Renal cortex interstitium (tissue), 11 donors: ENCODE data around the gene CADPS2. TPM values are rescaled to one million over a fixed set of nuclear protein-coding genes. Genes with fewer than 3 reads are reported as not detected.

Source experiments
- DNase-seq, 11 donors: peaks; one replicate each; pipeline ENCODE4 v3.0.0-alpha.2; 2013; ENCODE audit warnings: low read depth in 9 of 11, low spot score in 4 of 11; ENCODE audit errors: extremely low read depth in 1 of 11
- polyA plus RNA-seq, 3 donors: library from polyadenylated mRNA; unstranded; fragments of 120-200 nt; gene quantifications; one replicate each; pipeline ENCODE4 v1.2.1, GENCODE V29; 2013; ENCODE audit not compliant: insufficient read length in 3 of 3

Gene CADPS2
- polyA plus RNA-seq, 3 donors, result 54.7 to 67.2 (median 63.4) TPM

DNA sequence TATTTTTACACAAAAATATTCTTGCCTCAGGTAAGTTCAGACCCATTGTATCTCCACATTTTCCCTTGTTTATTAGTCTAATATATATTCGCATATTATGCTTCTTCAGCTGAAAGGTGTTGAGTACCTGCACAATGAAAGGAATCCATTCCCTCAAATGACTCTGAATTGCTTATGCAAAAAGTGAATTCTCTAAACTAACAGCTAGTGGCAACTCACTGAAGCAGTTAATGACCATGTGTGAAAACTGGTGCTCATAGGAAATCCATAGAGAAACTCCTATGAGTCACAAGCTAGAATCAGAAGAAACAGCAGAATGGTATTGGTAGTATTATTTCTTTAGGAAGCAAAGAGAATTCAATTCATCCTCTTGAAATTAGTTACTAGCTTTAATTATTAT is 150.1 kb downstream of the CADPS2 start:
- DNase-seq, result no peak

DNA sequence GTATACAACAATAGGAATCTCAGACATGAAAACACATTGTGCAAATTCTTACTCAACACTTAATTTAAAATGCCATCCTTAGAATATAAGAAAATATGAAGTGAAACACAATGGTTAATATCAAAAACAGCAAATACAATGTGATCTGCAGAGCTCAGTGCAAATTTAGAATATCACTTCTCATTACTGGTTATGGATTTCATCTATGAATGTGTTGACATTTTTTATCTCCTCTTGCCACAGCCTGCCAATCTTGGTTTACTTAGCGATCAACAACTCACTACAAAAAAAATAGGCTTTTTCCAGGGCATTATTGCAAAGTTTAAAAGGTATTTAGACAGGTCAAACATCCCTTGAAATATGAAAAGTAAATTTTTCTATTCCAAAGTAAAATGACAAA is 158.5 kb downstream of the CADPS2 start:
- no peak for DNase-seq

DNA sequence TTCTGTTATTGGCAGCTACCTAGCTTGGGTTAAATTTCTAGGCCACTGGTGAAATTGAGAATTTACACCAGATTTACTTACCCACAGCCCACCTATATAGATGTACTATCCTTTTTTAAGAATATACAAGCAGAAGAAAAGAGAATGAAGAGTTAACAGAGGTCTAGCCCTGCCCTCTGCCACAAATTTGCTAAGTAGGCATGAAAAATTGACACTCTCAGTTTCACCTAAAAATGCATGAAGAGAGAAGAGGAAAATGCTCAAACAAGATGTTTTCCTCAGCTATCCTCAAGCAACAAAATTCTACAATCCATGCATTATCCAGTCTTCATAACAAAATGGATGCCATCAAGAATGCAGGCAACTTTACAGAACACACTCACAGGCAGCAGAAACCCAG is 158.9 kb downstream of the CADPS2 start:
- DNase-seq, result no peak

DNA sequence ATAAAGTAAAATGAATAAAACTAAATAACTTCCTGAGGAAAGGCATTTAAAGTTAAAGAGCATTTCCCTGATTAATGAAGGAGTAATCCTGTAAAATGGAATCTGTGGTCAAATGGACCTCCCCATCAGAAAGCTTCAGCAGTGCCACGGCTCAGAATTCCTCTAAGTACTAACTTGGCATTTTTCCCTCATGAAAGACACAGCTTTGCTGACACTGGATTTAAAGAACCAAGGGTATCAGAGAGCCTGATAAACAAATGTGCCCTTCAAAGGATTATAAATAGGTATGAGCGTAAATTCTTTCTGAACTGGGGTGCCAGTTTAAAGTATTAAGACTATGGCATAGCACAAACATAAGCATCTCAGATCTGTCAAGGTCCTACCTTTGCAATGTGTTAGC is 159.4 kb downstream of the CADPS2 start:
- DNase-seq, result no peak

DNA sequence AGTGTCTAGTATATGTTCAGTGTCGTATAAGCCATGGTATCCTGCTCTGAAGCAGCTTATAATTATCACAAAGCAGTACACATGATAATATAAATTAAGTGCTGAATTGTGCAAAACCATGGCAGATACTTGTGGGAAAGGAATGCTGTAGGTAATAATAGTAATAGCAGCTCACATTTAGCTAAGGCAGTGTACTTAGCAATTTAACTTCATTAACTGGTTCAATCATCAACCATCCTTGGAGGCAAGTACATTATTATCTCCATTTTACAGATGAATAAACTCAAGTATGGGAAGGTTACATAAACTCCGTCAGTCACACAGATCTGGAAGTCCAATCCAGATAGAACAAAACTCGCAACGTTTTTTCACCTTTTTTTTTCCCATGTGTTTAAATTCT is 161.9 kb downstream of the CADPS2 start:
- peak in 1 of 11 donors; percentile 21 for DNase-seq

DNA sequence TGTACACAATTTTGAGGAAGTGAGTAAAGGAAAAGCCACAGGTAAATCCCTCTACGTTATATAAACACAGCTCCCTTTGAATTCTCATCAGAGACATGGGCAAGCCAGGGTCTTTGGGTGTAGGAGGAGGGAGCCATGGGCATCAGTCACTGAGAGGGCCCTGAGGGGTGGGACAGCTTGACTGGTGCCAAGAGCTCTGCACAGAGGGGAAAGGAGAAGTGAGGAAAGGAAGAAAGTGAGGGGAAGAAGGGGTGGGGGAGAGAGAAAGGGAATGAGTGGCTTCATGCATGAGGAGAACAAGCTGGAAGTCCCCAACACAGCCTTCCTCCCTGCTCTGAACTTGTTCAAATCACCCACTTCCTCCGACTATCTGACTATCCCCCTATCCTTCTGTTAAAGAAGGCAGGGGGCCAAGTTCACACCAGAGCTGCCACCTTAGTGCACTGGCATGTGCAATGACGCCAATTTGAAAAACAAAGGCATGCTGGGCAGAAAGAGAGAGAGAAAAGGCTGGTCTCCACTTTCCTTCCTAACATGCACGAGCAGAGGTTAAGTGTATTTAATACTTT is 167.2 kb downstream of the CADPS2 start:
- no peak for DNase-seq

DNA sequence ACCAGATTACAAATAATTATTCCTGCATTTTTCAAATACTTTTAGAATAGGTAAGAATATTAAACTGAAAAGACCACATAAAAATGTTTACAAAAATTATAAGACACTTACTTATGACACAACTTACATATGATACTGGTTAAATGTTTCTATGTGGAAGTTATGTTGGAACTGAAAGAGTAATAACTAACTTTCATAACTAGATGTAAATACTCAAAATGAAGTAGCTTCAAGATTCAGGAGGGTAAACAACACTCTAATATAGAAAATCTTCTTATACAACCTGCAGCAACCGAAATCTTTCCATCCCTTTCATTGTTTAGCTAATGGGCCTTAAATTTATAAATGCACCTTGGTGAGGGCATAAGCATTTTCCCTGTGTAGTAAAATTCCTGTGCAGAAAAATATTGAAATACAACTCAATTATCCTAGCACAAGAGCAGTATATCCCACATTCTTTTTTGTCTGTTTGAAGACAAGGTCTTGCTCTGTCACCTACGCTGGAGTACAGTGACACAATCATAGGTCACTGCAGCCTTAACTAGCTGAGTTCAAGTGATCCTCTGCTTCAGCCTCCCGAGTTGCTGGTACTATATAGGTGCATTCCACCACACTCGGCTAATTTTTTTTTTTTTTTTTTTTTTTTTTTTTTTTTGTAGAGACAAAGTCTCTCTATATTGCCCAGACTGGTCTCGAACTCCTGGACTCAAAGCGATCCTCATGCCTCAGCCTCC is 168.7 kb downstream of the CADPS2 start:
- DNase-seq, result no peak

DNA sequence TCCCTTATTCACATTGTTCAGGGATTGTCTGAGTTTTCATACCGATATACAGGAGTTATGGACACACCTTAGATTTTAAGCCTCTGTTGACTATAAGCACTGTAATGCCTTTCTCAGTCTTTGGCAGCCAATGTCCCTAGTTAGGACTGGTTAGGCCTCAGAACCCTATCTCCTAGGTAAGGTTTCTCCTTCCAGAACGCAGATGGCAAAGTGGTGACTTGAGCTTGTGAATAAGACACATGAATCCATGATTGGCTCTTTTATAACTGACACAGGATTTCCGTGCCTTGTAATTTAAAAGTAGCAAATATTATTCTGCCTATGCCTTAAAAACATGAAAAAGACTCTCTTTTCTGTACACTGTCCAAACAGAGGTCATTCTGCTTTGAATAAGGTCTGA is 171.1 kb downstream of the CADPS2 start:
- no peak for DNase-seq

DNA sequence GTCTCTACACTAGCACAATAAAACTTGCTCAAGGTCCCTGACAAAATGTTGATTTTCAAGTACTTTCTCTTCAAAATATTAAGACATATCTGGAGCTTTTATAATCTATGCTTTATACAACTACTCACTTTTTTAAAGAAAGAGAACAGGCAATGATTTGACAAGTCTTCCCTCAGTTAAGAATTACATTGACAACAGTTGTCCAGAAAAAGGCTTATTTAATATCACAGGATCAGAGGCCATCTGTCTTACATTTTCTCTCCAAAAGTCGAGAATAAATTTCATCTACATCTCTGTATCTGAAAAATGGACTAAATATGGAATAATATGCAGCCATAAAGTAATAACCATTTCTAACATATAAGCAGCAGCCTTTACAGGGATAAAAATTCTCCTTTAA is 175.3 kb downstream of the CADPS2 start:
- no peak for DNase-seq

DNA sequence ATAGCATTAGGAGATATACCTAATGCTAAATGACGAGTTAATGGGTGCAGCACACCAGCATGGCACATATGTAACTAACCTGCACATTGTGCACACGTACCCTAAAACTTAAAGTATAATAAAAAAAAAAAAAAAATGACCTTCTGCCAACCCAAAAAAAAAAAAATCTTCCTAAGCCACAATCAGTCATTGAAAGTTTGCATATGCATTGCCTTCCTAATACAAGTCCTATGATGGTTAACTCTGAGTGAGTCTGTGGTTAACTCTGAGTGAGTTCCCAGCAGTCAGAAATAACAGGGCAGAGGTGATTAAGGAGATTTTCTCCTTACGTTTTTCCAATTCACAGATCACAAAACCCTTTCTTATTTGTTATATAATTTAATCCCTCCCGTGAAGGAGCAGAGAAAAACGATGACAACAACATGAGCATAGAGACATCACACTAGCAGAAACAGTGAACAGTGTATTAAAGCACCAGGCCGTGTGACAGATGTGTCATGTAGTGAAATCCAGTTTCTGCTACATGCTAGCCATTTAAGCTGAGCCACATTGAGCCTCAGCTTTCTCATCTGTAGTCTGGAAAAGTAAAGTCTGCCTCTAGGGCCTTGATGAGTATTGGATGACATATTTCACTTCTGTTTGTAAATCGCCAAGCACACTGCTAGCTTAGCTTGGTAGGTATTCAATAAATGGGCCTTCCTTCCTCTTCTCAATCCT is 176.2 kb downstream of the CADPS2 start:
- no peak for DNase-seq

DNA sequence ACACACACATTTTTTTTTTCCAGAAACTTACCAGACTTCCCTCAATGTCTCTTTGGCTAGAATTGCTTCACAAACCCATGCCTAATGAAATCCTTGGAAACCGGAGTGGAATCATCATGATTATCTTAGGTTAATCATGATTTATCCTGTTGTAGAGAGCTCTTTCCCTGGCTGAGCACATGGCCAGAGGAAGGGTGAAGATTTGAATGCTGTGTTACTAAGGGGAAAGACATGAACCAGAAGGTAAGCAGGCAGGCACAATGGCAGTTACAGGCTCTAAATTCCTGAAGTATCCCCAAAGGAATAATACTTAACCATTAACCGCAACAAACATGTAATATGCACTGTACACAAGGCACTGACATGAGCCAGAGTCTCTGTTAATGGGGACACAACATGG is 179.4 kb downstream of the CADPS2 start:
- DNase-seq, result no peak

DNA sequence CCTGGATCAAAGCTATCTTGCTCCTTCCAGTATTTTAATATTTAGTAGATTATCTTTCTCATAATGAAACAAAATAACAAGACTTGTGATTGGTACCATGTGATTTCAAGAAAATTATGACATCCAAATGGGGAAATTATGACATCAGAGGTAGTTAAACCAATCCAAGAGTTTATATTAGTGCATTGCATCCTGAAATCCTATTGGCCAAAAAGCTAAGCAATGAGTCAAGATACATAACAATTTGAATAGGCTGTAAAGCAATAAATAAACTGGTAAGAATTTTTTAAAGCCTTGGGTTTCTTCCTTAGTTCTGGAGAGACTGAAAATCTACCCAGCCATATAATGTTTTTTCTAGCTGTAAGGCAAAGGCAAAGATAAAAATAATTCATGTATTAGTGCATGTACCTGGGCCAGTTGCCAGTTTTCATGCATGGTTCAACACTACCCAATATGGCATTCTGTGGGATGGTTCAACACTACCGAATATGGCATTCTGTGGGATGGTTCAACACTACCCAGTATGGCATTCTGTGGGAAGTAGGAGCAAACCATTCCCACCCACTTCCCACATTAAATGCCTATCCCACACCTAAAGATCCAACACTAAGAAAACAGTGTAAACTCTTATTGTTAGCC is 183.3 kb downstream of the CADPS2 start, which contains the start of gene RNF148:
TSS of gene RNF148 (minus strand) at position 51 of the 639 bp plus-strand sequence. CDS start 172 bp downstream, outside the sequence.
- no peak for DNase-seq

DNA sequence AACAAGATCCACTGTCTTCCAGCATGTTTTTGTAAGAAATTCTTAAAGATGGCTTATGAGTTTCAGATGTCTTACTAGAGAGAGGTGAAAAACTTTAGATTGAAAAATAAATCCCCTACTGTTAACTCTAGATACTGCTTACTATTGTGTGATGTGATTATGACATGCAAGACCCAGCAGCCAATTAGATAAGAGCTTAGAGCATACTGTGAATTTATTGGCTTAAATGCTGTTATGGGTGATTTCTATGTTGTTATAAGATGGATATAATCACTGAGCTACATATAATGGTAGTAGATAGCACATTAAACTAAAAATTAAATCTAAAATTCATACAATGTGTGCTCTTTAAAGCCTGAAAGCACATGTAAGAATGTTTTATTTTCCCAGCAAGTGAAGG is 187.2 kb downstream of the CADPS2 start, which contains the start of gene RNF133:
TSS of gene RNF133 (minus strand) at position 101 of the 400 bp plus-strand sequence. CDS start 199 bp downstream, outside the sequence.
- DNase-seq, result no peak

DNA sequence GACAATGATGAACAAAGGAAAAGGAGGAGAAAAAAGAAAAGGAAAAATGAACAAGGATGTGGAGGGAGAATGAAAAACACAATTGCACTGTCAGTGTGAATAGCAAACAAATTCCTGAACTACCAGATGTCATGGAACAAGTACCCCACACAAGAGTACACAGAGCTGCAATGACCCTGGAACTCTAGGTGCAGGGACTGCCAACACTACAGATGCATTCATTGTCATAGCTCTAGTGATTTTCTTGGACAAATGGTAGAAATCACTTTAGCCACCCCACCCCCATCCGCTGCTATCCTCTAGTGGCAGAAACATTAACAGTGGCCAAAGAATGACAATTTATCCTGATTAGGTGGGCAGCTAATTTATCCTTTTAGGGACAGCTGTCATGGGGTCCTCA is 190.4 kb downstream of the CADPS2 start:
- DNase-seq, result no peak

DNA sequence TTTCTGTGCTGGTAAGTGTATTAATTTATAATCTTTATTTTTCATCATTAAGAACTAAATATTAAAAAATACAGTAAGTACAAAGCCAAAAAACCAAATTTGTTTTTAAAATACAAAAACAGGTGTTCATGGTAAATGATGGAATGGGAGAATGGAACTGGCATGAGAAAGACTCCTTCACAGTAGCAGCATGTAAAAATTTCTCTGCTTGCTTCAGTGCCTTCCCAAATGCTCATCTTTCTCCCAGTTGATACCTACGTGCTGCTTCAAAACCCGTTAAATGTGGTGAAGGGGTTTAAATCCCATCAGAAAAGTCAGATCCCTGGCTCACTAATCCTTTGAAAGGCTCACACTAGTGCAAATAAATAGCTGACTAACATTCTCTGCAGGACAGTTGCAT is 191.6 kb downstream of the CADPS2 start:
- no peak for DNase-seq

DNA sequence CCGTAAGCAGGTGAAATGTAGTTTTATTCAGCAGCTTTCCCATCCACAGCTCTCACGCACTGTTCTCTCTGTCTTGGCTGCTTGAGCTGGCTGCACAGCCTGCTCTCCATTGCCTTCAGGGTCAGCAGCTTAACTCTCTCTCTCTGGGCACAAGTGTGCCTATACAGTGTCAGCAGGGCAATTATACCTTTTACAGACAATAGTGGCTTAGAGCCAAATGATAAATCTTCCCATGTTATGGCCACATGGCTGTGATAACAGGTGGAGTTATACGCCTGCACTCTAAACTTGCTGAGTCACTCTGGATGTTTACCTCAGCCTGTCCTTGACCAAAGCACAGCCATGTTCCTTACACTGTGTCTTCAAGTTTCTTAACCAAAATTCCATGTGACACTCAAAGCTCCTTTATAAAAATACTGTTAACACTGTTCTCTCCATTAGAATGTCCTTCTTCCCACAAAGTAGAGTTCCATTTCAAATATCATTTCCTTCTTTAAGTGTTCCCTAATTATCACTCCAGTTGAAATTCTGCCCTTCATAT is 193.4 kb downstream of the CADPS2 start:
- no peak for DNase-seq

DNA sequence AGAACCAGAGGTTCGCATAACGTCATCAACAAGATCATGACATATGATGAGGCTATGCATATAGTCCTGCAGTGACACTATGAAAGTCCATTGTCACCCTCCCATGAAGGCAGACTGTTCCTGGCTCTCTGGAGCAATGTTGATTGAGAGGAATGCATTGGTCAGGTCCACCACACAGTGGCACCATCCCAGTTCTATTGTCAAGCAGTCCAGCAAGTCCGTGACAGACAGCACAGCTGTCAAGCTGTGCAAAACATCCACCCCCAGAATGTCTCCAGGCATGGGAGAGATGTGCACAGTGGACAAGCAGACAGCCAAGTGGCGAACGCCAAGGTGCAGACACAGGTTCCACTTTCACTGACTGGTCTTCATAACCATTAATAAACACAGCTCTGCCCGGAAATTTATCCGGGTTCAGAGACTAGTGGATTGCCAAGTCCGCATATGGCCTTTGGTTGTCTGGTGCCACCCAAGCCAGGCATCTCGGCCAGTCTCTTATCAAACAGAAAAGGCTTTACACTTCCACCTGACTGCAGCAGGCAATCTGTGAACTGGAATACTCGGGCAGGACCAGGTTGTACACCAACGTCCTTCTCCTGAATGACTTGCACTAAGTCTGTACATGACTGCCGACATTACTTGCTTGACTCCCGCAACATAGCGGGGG is 194.6 kb downstream of the CADPS2 start:
- no peak for DNase-seq

DNA sequence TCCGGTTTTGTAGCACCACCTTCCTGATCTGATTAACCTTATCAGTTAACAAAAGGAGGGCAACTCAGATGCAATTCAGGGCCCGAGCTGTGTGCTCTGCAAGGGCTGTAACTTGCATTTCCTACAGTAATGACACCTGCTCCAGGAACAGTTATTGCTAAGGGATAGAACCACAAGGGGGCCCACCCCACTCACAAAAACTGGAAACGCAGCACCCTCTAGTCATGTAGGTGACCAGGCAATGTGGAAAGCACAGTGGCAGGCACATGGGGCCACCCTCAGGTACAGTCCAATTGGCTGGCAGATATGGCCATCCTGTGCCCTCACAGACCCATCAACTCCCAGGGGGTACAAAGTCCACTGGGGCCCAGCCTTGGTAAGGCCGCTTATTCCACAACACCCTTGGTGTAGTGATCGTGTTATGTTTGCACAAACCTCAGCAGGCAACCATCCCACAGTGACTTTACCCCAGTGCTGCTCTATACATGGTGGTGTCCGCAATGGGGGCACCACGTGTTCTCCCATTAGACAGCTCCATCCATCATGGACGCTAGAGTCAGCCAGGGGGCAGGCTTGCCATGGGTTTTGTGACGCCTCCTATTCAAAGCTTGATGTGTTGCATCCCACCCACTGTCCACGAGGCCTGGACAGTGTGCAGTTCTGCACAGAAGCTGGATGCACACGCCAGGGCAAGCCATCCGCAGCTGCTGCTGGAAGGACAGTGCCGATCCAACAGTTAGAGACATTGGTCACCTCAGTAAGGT is 196.7 kb downstream of the CADPS2 start:
- no peak for DNase-seq
